ENCODE data around the gene ZAP70.

Gene ZAP70

GRCh38 chr2:97752342-97753334, 39.3 kb downstream of the ZAP70 start:
- no peak for DNase-seq (ENCODE audit: low read depth)

GRCh38 chr2:97754690-97755346, 41.4 kb downstream of the ZAP70 start:
- DNase-seq (ENCODE audit: low read depth): no peak

GRCh38 chr2:97755491-97755890, 42.1 kb downstream of the ZAP70 start:
- DNase-seq (ENCODE audit: low read depth): no peak

- no peak for DNase-seq (ENCODE audit: low read depth)
These were observed 43.7 kb downstream of the ZAP70 start for GRCh38 chr2:97757062-97757461.

- DNase-seq (ENCODE audit: low read depth): no peak
These were observed 44.8 kb downstream of the ZAP70 start for GRCh38 chr2:97758131-97758705.

- DNase-seq (ENCODE audit: low read depth): no peak
These were observed 46.5 kb downstream of the ZAP70 start for GRCh38 chr2:97759727-97760407.

GRCh38 chr2:97760480-97761049, 47.2 kb downstream of the ZAP70 start:
- no peak for DNase-seq (ENCODE audit: low read depth)

- DNase-seq (ENCODE audit: low read depth): peak; percentile 32
These were observed 47.8 kb downstream of the ZAP70 start for GRCh38 chr2:97761192-97761591.

- DNase-seq (ENCODE audit: low read depth): no peak
These were observed 49.9 kb downstream of the ZAP70 start for GRCh38 chr2:97763176-97763845.

GRCh38 chr2:97764559-97765263, 51.3 kb downstream of the ZAP70 start:
- no peak for DNase-seq (ENCODE audit: low read depth)

GRCh38 chr2:97765933-97766332, 52.6 kb downstream of the ZAP70 start:
- no peak for DNase-seq (ENCODE audit: low read depth)

- no peak for DNase-seq (ENCODE audit: low read depth)
These were observed 53.2 kb downstream of the ZAP70 start for GRCh38 chr2:97766567-97766966.

GRCh38 chr2:97769308-97769707, 55.9 kb downstream of the ZAP70 start:
- DNase-seq (ENCODE audit: low read depth): no peak

- DNase-seq (ENCODE audit: low read depth): no peak
These were observed 56.3 kb downstream of the ZAP70 start for GRCh38 chr2:97769711-97770110.

GRCh38 chr2:97770445-97770844, 57.1 kb downstream of the ZAP70 start:
- no peak for DNase-seq (ENCODE audit: low read depth)

GRCh38 chr2:97774425-97774824, 61.0 kb downstream of the ZAP70 start:
- DNase-seq (ENCODE audit: low read depth): no peak

GRCh38 chr2:97775074-97775473, 61.7 kb downstream of the ZAP70 start:
- no peak for DNase-seq (ENCODE audit: low read depth)

GRCh38 chr2:97779141-97779540, 65.8 kb downstream of the ZAP70 start:
- DNase-seq (ENCODE audit: low read depth): no peak

GRCh38 chr2:97781981-97782380, 68.6 kb downstream of the ZAP70 start:
- no peak for DNase-seq (ENCODE audit: low read depth)

GRCh38 chr2:97784953-97785352, 71.6 kb downstream of the ZAP70 start:
- no peak for DNase-seq (ENCODE audit: low read depth)

- no peak for DNase-seq (ENCODE audit: low read depth)
These were observed 72.4 kb downstream of the ZAP70 start for GRCh38 chr2:97785818-97786217.

All from stimulated activated CD8-positive, alpha-beta memory T cell treated with anti-CD3 and anti-CD28 coated beads, Interleukin-12 subunit alpha, Interleukin-12 subunit beta, amount 100 ng/mL, for 1 hour (primary cell).